ENCODE results near the gene DSCAML1.

Gene DSCAML1, protein sequence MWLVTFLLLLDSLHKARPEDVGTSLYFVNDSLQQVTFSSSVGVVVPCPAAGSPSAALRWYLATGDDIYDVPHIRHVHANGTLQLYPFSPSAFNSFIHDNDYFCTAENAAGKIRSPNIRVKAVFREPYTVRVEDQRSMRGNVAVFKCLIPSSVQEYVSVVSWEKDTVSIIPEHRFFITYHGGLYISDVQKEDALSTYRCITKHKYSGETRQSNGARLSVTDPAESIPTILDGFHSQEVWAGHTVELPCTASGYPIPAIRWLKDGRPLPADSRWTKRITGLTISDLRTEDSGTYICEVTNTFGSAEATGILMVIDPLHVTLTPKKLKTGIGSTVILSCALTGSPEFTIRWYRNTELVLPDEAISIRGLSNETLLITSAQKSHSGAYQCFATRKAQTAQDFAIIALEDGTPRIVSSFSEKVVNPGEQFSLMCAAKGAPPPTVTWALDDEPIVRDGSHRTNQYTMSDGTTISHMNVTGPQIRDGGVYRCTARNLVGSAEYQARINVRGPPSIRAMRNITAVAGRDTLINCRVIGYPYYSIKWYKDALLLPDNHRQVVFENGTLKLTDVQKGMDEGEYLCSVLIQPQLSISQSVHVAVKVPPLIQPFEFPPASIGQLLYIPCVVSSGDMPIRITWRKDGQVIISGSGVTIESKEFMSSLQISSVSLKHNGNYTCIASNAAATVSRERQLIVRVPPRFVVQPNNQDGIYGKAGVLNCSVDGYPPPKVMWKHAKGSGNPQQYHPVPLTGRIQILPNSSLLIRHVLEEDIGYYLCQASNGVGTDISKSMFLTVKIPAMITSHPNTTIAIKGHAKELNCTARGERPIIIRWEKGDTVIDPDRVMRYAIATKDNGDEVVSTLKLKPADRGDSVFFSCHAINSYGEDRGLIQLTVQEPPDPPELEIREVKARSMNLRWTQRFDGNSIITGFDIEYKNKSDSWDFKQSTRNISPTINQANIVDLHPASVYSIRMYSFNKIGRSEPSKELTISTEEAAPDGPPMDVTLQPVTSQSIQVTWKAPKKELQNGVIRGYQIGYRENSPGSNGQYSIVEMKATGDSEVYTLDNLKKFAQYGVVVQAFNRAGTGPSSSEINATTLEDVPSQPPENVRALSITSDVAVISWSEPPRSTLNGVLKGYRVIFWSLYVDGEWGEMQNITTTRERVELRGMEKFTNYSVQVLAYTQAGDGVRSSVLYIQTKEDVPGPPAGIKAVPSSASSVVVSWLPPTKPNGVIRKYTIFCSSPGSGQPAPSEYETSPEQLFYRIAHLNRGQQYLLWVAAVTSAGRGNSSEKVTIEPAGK (N-terminal part only)

DNA sequence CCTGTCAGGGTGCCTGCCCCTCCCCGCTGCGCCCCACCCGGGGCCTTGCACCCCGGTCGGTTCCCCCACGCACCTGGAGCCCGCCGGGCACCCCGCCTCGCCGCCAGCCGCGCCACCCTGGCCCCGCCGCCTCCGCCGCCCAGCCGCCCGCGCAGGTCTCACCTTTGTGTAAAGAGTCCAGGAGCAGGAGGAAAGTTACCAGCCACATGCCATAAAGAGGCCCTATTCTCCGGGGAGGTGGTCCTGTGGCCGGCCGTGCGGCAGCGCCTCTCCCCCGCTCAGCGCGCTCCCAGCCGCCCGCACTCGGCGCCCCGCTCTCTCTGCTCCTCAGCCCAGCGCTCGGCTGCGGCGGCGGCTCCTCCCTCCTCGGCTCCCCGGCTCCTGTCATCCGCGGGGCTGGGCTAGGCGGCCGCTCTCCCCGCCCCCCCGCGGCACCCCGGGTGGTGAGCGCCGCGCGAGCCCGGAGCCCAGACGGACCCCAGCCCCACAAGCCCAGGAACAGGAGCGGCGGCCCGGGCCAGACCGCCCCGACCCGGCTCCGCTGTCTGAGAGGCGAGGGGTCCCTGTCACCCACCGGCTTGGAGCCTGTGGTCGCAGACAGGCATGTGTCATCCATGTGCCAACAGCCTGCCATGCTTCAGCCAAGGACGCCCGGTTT is at the start of gene DSCAML1:
Gene DSCAML1, minus strand, starts transcription at position 345 of the 658 bp plus-strand sequence. Its CDS starts 137 bp downstream, at position 208.
- DNase-seq, result no peak

DNA sequence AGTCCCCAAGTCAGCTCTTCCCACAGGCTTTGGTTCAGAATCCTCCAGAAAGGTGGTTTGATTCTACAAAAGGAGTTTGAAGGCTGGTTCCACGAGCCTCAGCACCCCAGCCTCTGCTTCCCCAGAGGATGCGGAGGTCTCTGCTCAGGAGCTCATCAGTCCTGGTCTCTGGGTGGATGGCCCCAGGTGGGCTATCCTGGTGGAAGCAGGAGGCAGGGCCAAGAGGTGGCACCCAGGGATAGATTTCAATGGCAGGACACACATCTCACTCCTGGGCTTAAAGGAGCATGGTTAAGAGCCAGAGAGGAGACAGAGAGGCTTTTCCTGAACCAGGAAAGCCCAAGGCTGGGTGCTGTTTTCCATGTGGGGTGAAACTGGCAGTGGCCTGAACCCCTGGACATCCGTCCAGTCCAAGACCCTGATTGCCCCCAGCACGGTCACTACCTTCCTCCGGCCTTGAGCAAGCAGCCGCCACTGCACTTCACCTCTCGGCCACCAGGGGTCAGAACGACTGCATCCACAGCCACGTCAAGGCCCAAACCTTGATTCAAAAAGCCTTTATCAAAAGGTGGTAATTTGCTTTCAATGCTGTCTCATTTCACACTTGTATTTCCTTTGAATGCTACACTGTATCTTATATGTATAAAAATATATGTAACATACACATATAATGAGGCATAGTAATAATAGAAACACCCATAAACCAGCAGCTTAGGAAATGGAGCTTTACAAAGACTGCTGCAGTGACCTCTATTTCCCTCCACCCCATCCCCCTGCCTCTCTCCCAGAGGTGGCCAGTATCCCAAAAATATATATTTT is 46.9 kb upstream of the DSCAML1 start:
- peak; percentile 28 to 74 for DNase-seq

DNA sequence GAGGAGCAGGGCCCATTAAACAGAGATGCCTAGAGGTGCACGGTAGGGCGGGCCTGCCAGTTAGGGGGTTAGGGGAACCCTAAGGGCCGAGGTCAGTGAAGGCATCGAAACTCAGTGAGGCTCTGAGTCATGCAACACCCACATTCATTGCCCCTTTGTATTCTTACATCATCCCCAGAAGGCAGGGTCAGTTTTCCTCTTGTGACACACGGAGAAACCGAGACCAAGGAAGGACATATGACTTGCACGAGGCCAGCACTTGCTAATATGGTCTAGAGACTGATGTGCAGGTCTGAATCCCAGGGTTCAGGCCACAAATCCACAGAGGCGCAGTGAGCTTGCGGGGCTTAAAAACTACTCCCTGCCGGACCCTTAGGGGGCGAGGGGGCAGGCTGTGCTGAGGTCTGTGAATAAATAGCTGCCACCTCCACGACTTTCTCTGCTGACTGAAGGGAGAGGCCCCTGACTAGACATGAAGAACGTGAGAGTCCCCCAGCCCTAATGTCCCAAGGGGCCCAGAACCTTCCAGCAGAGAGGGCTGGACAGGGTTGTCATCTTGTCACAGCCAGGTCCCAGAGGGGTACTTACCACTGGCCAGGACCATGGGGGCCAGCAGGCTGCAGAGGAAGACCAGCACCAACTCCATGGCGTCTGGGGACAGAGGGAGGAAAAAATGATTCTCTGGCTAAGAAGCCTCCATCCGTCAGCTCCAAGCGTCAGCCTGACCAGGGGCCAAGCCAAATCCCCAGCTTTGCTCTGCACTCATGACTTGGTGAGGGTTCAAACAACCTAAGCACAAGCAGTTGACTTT is 45.3 kb upstream of the DSCAML1 start:
- DNase-seq, result no peak

DNA sequence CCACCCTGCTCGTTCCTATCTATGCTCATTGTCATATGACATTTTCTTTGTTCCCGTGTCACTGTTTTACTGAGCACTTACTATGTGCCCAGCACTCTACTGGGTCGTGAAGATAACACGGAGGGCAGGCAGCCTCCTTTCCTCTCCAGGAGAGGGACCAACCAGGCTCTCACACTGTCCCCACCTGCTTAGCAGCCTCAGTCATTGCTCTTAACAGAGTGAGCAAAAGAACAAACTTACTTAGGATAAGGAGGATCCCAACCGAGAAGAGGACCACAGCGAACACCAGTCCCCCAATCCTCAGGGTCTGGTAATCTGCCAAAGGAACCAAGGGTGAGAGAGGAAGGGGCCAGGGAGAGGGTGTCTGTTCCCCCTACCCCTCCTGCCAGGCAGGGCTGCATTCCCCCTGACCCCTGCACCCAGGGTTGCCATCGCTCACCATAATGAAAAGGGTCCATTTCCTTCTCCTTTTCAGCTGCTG is 44.6 kb upstream of the DSCAML1 start:
- no peak for DNase-seq

DNA sequence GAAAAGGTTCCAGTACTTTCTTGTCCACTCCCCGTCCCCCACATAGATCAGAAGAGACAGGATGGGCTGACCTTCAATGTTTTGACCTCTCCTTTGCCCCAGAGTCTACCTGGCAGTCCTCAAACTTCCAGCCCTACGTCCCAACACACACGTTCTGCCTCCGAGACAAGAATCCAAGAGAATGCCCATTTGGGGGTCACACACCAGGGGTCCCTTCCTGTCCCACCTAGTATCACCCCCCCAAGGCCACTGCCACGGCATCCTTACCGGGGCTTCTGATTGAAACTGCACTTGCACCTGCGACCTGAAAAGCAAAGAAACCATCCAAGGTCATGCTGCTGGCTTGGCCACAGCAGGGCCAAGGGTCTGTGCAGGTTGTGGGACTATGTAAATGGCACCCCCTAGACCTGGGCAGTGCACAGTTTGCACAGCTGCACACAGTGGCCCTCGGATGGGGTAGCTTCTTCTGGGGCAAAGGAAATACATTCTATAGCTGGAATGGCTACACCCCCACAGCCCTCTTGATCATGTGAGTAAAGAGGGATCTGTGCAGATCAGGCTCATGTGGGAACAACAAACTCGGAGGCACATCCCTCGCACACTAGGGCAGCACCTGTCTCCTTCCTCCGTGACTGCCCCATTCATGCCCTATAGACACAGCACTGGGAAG is 44.0 kb upstream of the DSCAML1 start:
- no peak for DNase-seq

DNA sequence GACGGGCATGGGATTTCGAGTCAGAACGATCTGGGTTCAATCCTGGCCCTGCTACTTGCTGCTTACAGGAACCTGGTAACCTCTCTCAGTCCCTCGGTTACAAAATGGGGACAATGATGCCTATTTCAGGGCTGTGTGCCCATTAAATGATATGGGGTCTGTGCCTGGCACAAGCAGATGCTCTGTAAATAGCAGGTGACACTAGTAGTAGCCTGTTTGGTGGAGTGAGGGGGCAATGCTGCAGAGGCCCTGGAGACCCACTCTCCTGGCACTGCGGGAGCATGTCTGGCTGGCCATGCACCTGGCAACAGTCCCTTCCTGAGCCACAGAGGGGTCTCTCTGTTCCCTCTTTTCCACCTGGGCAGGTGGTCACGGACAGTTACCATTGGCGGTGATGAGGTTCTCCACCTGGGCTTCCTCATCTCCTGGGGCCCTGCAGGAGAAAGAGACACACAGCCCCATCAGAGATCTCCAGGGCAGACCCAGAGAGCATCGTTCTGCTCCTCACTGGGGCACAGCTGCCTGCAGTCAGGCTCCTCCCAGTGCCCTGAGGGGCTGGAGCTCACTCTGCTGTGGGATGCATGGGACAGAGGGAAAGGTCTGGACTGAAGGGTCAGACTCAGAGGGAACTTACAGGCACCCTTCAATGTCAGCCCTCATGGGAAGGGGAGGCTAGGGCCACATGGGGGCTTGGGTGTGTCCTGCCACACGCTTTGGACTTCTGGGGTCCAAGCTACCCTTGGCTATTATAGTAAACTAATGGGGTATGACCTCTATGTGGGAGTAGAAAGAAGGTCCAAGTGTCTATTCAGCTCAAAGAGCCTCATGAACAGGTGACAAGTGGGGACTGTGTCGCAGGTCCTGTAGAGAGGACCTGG is 43.2 kb upstream of the DSCAML1 start:
- DNase-seq, result no peak

DNA sequence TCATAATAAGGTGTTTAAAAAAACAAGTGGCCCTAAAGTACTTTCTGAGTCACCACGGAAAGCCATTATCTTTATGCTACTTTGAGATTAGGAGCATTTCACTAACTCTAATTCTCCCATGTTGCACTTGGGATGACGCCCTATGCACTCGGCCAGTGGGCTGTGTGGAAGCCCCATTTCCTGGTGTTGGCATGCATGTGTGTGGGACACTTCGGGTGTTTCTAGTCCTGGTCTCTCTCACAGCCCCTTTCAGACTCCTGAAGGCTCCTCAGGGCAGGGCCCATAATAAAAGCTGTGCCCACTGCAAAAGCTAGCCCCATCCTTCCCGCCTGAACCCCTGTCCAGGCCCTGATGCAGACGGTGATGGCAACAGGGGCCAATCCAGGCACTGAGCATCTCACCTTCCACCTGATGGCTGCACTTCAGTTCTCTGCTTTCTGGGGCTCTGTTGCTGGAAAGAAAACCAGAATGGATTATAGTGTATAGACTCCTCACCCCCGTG is 42.4 kb upstream of the DSCAML1 start:
- DNase-seq, result no peak

DNA sequence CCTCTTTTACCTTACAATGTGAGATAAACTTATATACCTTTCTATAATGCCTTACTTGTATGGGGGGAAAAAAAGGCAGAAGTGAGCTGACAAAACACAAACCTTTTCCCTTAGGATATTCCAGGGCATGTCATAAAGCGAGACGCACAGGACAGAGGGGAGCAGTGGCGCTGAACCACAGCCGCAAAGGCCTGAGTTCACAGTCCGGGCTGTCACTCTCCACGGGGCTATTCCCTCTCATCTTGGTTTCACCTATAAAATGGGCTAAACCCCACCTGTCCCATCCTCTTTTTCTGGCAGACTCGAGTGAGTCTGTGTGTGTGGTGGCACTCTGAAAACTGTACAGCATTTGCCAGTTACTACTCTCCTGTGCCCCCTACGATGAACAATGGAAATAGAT is 41.9 kb upstream of the DSCAML1 start:
- no peak for DNase-seq

DNA sequence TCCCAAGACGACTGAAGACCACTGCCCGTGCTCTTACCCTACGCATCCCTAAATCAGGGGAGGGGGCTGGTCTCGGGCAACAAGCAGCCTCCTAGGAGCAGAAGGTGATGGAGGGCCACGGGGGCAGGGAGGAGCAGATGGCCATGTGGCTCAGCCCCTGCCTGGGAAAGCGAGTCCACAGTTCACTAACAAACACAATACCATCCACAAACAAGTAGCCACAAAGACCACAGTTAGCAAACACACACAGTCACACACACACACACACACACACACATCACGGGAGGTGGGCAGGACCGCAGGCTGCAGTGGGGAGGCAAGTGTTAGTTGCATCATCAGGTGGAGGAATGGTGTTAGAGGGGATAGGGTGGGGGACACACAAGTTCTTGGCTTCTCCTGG is 40.8 kb upstream of the DSCAML1 start:
- DNase-seq, result no peak

DNA sequence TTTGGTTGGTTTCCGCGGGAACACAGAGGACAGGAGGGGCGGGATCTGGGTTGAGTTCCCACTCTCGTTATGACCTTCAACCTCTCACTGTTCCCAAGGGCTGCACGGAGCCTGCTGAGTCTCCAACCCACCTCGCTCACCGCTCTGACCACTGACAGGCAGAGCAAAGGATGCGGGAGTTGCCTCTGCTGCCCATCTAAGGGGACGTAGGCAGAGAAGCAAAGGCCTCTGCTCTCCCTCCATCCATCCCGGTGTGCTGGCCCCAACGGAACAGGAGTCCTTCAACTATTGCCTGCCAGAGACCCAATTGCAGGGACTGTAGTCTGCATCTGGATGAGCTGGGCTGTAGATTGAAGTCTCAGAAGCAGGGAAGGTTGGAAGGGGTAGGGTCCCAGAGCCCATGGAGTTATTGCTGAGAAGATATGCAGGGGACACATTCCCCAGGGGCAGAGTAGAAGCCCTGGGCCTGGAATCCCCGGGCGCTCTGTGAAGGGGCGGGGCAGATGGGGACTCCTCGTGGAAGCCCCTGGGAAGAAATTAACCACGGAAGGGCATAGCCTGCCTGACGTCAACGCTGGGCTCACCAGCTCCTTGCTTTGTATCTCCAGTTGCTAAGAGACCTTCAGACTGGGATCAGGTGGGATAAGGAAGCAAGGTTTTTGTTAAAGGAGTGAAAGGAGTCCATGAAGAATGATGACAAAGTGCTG is 40.2 kb upstream of the DSCAML1 start:
- no peak for DNase-seq

DNA sequence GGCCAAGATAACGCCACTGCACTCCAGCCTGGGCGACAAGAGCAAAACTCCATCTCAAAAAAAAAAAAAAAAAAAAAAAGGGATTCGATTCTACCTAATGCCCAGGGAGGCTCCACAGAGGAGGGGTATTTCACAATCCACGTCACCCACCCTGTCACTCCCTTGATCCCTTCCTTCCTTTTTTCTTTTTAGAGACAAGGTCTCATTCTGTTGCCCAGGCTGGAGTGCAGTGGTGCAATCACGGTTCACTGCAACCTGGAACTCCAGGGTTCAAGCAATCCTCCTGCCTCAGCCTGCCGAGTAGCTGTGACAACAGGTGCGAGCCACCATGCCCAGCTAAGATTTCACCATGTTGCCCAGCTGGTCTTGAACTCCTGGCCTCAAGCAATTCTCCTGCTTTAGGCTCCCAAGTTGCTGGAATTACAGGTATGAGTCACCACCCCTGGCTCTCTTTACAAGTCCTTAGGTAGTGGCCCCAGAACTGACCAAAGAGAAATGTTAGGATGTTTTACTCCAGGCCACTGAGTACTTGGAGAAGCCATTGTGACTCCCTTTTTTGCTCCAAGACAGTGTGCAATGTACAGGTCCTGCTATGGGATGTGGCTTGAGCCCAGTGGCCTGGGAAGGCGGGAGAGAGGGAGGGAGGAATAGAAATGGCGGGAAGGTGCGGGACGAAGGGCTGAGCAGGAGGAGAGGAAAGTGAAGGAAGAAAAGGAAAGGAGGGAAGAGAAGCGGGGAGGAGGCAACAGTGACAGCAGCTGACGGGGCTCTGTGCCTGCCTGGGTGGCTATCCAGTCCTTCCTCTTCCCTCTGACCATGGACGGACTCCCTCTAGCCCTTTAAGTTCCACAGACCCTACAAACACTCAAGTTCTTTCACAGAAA is 39.3 kb upstream of the DSCAML1 start:
- no peak for DNase-seq

DNA sequence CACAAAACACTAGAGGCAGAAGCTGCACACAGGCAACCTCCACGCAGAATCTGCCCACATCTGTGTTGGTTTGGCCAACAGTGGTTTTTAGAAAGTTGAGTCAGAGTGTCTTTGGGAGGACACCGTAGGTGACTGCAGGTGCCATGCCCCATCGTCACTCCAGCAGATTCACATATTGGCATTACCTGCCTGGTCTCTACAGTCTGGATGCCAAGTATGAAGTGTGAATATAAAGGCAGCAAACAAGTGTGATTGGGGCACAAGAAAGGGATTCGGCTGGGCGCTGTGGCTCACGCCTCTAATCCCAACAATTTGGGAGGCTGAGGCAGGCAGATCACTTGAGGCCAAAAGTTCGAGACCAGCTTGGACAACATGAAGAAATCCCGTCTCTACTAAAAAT is 38.6 kb upstream of the DSCAML1 start:
- no peak for DNase-seq

DNA sequence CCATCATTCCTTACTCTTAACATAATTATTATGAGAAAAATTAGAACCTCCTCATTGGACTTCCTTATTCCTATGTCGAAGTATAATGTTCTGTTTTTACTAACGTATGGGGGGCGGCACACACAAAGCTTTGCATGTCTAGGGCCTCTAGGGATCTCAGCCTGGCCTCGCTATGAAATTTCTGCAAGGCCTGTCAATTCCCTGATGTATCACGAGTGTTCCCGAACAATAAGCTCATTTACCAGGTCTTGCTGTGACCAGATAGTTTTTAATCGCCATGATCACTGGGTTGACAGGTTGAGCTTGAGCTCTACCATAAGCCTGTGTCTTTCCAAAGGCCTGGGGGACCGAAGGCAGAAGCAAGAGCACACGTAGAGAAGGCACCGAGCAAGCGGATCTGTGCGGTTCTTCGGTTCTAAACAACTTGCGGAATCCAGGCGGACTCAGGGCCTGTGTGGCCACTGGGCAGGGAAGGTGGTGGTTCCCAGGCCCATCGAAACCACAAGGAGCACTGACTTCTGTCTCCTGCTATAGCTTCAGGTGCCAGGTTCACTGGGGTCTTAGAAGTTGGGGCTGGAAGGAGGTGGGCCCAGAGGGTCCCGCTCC is 37.9 kb upstream of the DSCAML1 start:
- no peak for DNase-seq

DNA sequence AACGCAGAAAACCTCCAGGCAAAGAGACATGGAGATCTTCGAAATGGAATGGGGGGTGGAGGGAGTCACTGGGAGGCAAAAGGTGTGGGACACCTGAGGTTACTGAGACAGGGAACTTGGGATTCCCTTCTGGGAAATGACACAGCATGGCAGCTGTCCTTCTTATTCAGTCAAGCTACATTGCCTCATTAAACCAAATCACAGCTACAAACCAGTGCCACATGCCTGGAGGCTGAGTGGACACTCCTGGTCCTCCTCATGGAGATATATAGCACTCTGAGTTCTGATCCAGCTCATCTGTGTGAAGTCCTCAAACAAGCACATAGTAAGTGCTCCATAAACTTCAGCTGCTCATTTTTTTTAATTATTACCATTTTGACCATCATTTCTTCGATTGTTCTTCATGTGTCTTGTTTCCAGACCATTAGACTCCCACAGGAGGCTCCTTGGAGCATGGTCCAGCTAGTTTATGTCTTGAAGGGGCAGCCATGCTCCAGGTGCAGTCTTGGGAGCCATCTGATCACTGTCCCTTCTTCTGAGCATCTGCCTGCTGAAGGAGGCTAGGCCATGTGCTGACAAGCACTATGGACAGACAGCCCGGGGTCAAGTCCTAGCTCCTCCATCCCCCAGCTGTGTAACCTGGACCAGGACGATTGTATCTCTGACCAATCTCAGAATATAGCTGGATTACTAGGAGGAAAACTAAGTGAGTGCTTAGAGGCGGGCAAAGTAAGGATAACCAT is 37.2 kb upstream of the DSCAML1 start:
- DNase-seq, result no peak

DNA sequence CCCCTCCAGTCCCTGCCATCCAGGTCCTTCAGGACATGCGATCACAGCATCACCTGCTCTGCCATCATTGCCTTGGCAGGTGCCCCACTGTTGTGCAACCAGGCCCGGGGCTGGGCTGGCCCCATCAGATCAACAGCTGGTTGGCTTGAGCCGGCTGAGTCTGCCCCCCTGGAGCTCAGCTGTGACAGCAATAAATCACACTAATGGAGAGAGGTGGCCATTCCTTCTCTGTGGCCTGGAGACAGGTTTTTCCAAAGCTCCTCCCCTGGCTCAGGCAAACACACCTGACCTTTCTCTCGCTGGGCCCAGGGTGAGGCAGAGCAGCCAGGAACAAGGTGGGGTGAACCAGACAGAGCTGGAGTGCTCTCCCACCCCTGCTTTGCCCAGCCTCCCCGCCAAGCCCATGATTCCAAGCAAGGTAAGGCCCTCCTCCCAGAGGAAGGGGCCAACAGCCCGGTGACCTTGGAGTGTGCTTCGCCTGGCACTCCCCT is 36.4 kb upstream of the DSCAML1 start:
- DNase-seq, result peak in 1 of 2 experiments; percentile 54

DNA sequence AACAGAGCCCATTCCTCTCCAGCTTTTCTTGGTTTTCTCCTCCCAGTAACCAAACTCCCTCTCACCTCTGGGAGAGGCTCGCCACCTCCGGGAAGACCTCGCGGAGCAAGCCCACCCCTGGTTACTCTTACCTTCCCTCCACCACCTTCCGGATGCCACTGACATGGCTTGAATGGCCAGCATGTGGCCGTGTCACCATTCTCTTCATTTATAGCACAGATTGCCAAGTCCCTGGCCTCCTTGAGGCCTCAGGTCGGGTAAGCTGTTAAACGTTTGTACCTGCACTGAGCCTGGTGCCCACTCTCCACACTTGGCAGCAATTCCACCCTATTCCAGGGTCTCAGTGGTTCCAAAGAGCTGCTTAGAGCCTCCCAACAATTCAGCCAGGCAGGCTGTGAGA is 35.5 kb upstream of the DSCAML1 start:
- no peak for DNase-seq
